Lower leg skin (tissue), 3 donors: ENCODE data around the gene KRTAP4-4.

Experiments used
- CTCF ChIP-seq, 3 donors: fragments of 450-650 bp; IDR thresholded peaks; one replicate each; pipeline ENCODE4 v1.5.1; 2016; ENCODE audit warnings: antibody characterized with exemption in 3 of 3, mild to moderate bottlenecking in 3 of 3, moderate library complexity in 2 of 3
- POLR2A ChIP-seq, 2 donors: fragments of 450-650 bp; IDR thresholded peaks; one replicate each; pipeline ENCODE4 v1.6.1; 2016 to 2017; ENCODE audit warnings: antibody characterized with exemption in 2 of 2, mild to moderate bottlenecking in 1 of 2, moderate library complexity in 1 of 2

GRCh38 chr17:41140360-41141131 is 20.0 kb downstream of the KRTAP4-4 start, which contains the start of gene KRTAP4-6:
- TF ChIP-seq CTCF (IDR thresholded peaks at IDR 0.05) (no peak), POLR2A (IDR thresholded peaks at IDR 0.05) (no peak)
